HG03432 (cell line): ENCODE measurements around the gene NDUFA8.
A peak's percentile ranks its signal among the peaks of the same experiment; 100 is the strongest.

Experiments
- ATAC-seq: cut with Tn5 transposase; IDR thresholded peaks from one replicate; pipeline ENCODE4 v1.9.1; 2021; ENCODE audit warnings: mild to moderate bottlenecking, moderate library complexity; ENCODE audit not compliant: unreplicated experiment

Gene NDUFA8

GRCh38 chr9:122159026-122159924 is at the start of gene NDUFA8, which contains the start of gene MORN5:
TSS of gene NDUFA8 (minus strand) at chr9:122159779. CDS start at chr9:122159677, 102 bp downstream.
TSS of gene MORN5 (plus strand) at chr9:122159908. CDS start at chr9:122159973, 65 bp downstream.
- peak; percentile 95 for ATAC-seq

- no peak for ATAC-seq
Observed at GRCh38 chr9:122207096-122207495, 47.5 kb upstream of the NDUFA8 start.

- ATAC-seq, result no peak
Observed at GRCh38 chr9:122206118-122207046, 46.8 kb upstream of the NDUFA8 start.

- ATAC-seq, result no peak
Observed at GRCh38 chr9:122205176-122205575, 45.6 kb upstream of the NDUFA8 start.

- ATAC-seq, result no peak
Observed at GRCh38 chr9:122204491-122204890, 44.9 kb upstream of the NDUFA8 start.

GRCh38 chr9:122204055-122204454 is 44.5 kb upstream of the NDUFA8 start:
- ATAC-seq, result no peak

GRCh38 chr9:122202111-122202510 is 42.5 kb upstream of the NDUFA8 start:
- ATAC-seq, result no peak

GRCh38 chr9:122201641-122202040 is 42.1 kb upstream of the NDUFA8 start:
- ATAC-seq, result no peak

- ATAC-seq, result no peak
Observed at GRCh38 chr9:122200960-122201595, 41.5 kb upstream of the NDUFA8 start.

GRCh38 chr9:122197882-122198281 is 38.3 kb upstream of the NDUFA8 start:
- ATAC-seq, result no peak

- no peak for ATAC-seq
Observed at GRCh38 chr9:122197426-122197825, 37.8 kb upstream of the NDUFA8 start.

- ATAC-seq, result no peak
Observed at GRCh38 chr9:122195875-122196274, 36.3 kb upstream of the NDUFA8 start.

GRCh38 chr9:122193651-122194050 is 34.1 kb upstream of the NDUFA8 start:
- no peak for ATAC-seq

GRCh38 chr9:122192914-122193525 is 33.4 kb upstream of the NDUFA8 start:
- ATAC-seq, result no peak

- no peak for ATAC-seq
Observed at GRCh38 chr9:122192261-122192875, 32.8 kb upstream of the NDUFA8 start.

GRCh38 chr9:122191584-122191983 is 32.0 kb upstream of the NDUFA8 start:
- ATAC-seq, result no peak

GRCh38 chr9:122190597-122191381 is 31.2 kb upstream of the NDUFA8 start:
- no peak for ATAC-seq

- no peak for ATAC-seq
Observed at GRCh38 chr9:122188369-122188768, 28.8 kb upstream of the NDUFA8 start.

GRCh38 chr9:122186777-122187470 is 27.3 kb upstream of the NDUFA8 start:
- ATAC-seq, result no peak
